Skin of body (tissue), 2 donors: ENCODE measurements around the gene HIVEP3. TPM values are rescaled to one million over a fixed set of nuclear protein-coding genes. Genes with fewer than 3 reads are reported as not detected.
"Not testable (repeated sequence)": the region's sequence is repeated elsewhere in the genome, so short reads cannot be mapped to it uniquely, and the experiment has no call there.

ENCODE experiments used
- DNase-seq: peaks from one replicate; lab custom pipeline; 2025; lab: John Stamatoyannopoulos, UW
- total RNA-seq: library from RNA; depleted of rRNA; stranded (reverse); fragments of >200 nt; gene quantifications from one replicate; pipeline ENCODE4 v1.2.3, GENCODE V29; 2014

HIVEP3 gene
- total RNA-seq, 1 donor from 2014 or later, result 3.3 TPM

- not testable (repeated sequence) for DNase-seq
These were observed 2.5 kb upstream of the HIVEP3 start for GRCh38 chr1:41921271-41921670.

DNA sequence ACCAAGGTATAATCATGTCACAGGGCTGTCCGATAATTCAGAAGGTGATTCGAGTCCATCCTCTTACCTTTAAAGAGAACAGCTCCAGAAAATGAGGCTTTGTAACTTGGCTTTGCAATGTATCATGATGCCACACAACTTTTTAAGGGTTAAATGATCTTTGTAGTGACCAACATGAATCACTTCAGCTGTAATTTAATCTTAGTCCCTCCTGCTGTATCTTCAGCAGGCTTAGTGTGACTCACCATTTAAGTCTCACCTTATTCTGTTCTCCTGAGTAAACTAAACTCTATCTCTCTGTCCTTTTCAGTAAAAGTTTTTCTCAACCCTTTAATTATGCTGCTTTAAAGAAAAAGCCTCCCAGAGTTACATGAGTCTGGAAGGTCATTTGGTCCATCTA lies 1.9 kb upstream of the HIVEP3 start:
- no peak for DNase-seq

DNA sequence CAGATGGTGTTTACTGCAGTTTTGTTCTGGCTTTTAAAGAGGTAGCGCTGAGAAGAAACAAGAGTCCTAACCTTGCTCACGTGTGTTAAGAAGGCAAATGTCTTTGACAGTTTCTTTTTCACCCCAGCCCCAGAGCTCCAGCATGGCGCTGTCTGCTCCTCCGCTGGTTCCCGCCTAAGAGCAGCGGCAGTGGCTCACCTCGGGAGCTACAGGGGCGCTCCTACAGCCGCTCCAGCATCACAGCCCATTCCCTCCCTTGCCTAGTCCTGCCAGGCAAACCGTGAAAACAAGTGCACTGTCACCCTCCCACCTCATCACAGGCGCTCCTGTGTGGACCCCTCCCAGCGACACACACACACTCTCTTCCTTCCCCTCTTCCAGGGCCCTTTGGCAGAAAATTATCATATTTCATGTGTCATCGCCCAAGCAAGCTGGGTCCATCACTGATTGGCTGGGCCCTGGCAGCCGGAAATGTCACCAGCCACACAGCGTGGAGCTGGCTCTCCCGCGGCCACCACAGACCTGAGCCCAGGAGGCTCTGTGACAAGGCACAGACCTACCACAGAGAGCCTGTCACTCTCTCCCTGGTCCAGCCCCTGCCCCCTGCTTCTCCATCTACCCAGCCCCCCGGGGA lies 1.2 kb upstream of the HIVEP3 start:
- no peak for DNase-seq

- DNase-seq, result no peak
These were observed 409 bp upstream of the HIVEP3 start for GRCh38 chr1:41919131-41919530.

DNA sequence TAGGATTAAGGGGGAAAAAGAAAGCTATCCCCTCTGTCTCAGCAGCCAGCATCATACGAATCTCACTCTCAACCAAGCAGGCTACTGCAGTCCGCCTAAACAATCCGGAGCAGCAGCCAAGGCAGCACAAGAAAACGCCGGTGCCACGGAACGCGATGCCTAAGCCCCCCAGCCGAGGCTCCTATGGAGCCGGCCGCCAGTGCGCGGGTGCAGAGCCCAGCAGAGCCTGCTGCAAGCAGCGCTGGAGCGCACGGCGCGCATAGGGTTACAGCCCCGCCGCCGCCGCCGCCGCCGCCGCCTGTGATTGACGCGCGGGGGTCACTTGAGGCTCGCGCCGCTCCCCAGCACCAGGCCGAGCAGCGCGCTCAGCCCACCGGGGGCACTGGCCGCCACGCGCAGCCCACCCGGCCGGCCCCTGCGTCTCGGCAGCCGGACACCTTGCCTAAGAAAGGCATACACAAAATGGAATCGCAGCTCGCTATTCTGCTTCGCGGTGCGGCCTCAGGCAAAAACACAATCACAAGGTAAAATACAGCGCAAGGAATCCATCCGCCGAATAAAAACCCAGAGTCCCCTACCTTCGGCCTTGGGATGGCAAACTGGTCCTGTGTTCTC lies 780 bp downstream of the HIVEP3 start:
- DNase-seq, result no peak

- DNase-seq, result no peak
These were observed 1.6 kb downstream of the HIVEP3 start for GRCh38 chr1:41917076-41917475.

DNA sequence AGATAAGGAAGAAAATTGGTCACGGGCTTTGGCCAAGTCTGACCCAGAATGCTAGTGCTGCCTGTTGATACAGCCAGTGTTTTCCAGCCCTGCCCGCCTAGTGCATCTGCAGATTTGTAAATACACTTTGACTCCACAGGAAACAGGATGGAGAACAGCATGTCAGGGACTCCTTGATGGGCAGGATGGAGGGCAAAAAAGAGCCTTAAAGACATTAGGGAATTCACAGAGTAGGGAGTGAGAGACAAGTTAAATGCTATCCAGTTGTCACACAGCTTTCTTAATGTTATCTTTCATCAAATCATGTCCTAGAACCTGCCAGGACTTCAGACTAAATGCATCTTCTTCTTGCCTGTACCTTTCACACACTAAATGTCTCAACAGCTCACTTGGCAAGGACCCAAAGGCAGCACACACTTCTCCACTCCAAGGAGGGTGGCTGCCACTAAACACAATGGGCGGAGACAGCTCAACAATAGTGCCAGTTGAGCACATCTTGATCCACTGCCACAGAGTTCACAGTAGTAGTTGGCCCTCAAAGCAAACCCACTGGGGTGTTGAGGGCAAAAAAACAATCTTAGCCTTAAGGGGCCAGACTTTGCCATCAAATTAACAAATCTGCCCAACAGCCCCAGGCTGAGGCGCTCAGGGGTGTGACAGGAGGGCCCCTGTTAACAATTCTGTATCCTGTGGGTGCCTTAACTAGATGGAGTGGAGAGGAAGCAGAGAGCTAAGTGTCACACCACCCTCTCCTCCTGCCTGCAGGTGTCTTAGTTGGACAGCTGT lies 2.7 kb downstream of the HIVEP3 start:
- no peak for DNase-seq

GRCh38 chr1:41914516-41914915 lies 4.2 kb downstream of the HIVEP3 start:
- no peak for DNase-seq

DNA sequence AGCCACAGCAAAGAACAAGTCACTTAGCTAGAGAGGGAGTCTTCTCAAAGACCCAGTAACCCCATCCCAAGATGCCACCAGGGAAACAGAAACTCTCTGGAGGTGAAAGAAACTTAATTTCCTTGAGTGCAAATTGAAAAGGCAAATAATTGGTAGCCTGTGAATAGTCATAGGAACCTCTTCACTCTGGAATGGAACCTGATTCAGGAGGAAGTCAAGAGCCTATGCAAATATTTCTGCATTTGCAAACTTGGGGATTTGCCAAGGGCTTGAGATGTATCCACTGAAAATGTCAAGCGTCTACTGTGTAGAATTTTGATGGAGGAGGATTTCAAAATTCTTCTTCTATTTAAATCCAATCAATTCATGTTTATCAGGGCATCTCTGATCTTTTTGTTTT lies 5.7 kb downstream of the HIVEP3 start:
- no peak for DNase-seq

DNA sequence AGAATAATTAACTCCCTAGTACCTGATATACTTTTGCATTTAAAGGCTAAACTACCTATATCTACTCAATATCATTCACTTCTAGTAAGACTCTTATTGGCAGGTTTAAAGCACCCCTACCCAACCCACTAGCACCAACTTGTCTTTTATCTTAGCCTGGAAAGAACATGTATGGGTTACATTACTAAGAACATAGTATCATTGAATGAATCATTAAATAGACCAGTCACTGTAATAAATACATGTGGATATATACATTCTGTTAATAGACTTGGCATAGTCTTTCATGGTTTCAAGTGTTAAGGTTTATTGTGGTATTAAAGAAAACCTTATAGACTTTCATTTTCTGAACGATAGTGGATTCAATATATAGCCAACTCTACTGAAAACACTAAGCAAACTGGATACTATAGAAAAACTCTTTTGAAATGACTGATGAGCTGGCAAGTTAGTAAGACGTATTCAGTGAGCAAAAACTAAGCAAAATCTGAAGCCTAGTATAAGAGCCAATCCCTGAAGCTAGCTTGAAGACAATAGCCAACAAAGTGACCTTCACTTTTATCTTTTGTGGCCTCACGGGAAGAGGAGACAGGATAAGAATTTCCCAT lies 10.3 kb downstream of the HIVEP3 start:
- no peak for DNase-seq

GRCh38 chr1:41907446-41907845 lies 11.3 kb downstream of the HIVEP3 start:
- no peak for DNase-seq

- no peak for DNase-seq
These were observed 11.8 kb downstream of the HIVEP3 start for GRCh38 chr1:41906943-41907342.

DNA sequence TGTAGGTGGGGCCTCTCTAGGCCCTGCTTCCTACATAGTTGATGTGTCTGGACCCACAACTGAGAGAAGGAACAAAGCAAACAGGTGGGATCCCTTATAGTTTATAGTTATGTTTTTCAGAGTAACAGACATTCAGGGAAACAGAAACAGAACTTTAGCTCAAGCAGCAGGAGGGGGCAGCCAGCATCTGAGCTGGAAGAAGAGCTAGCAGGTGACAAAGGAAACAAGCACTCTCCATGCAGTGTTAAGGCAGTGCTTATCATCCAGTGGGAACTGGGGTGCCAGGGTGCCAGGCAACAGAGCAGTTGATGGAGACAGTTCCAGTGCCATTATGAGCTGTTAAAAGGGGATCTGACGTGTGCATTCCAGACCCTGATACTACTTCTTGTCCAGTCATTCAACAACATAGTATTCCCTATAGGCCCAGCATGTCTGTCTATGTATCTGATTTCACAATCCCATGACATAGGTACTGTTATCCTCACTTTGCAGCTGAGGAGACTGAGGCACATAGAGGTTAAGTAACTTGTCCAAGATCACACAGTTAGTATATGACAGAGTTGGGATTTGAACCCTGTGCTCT lies 13.5 kb downstream of the HIVEP3 start:
- DNase-seq, result no peak

DNA sequence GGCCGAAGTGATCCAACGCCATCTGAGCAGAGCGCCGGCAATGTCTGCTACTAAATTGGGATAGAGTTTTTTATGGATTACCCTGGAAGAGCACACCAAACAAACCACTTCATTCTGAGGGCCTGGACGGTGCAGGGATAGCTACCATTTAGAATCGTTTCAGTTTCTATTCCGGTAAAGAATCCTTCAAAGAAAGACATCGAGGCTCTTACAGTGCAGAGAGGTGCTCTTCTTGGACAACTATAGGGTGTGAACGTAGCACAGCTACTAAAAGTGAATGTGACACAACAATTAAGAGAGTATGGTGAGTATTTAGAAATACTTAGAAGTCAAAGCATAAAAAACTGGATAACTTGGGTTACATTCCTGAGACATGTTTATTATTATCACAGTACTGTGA lies 16.1 kb downstream of the HIVEP3 start:
- DNase-seq, result no peak

DNA sequence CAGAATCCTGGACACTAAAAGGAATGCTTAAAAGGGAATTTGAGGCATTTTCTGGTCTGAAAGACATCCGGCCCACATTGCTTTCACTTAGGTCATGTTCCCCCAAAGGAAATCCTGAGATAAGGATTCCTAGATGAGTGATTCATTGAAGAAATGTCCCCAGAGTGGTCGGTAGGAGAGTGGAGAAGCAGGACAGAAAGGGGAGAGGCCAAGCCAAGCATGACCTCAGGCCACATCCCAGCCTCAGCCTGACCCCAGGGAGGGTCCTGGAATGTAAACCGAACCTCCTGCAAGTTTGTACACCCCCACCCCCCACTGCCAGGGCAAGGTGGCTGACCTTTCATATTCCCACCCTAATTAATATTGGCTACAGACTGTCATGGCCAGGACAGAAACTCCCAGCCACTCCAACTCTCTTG lies 16.6 kb downstream of the HIVEP3 start:
- no peak for DNase-seq

GRCh38 chr1:41901551-41901950 lies 17.2 kb downstream of the HIVEP3 start:
- no peak for DNase-seq

- DNase-seq, result no peak
These were observed 17.9 kb downstream of the HIVEP3 start for GRCh38 chr1:41900603-41901444.

DNA sequence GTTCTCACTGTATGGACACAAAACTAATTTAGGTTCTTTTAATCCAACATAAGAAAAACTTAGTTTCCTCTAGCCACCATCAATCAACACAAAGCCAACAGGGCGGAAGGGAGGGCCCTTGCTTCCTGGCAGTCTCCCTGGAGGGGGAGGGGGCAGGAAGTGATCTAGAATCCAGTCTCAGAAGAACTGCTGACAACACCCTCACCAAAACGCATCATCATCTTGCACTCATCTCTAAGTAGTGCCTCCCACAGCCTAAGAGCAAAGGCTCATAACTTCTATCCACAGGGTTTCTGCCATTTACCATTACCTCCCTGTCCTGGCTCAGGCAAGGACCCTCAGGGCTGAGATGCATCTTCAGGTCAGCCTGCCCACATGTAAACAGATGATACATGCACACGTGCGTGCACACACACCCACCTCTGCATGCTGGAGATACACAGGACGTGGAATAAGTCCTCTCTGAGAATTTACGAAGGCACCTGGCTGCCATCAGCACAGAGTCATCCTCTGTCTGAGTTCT lies 20.5 kb downstream of the HIVEP3 start:
- DNase-seq, result no peak

DNA sequence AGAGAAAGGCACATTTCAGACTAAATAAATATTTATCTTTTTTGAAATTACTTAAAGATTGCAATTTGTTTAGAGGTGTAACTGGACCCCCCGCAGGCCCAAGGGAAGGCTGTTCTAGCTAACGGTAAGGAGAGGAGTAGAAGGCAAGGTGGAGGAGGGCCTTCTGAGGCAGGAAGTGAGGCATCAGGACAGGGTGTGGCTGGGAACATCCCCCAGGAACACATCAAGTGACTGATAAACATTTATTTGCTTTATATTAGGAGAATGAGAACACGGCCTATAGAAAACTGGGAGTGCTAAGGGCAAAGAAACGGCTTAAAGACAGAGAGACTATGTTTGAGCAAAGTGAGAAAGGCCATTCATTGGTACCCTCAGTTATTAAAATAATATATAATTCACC lies 23.2 kb downstream of the HIVEP3 start:
- no peak for DNase-seq

GRCh38 chr1:41894808-41895483 lies 23.8 kb downstream of the HIVEP3 start:
- DNase-seq, result no peak
